ENCODE results near the gene PTGER4.

Gene PTGER4

GRCh38 chr5:40683305-40683704, 3.6 kb downstream of the PTGER4 start:
- no peaks in the 10 kb centered on the region for H3K9me3 ChIP-seq (ENCODE audit: insufficient read depth, low read length)
- H3K27me3 ChIP-seq (ENCODE audit: insufficient read depth, insufficient read length): peaks cover 43% of the 10 kb centered on the region
- no peak overlapping the region for H3K4me3 ChIP-seq (ENCODE audit: insufficient read length, low read depth)
- no peaks in the 10 kb centered on the region for H3K36me3 ChIP-seq (ENCODE audit: insufficient read depth, insufficient read length, low read length)
- DNase-seq (ENCODE audit: low read depth, low spot score): no peak
- no peaks in the 10 kb centered on the region for H3K4me1 ChIP-seq (ENCODE audit: insufficient read depth, insufficient read length)
- TF ChIP-seq YY1 (IDR thresholded peaks at IDR 0.05; ENCODE audit: insufficient read depth, insufficient read length): no peak
- no peak for TF ChIP-seq ZNF274 (IDR thresholded peaks at IDR 0.05; ENCODE audit: low read depth, low read length)
- no peak for TF ChIP-seq SUZ12 (IDR thresholded peaks at IDR 0.05; ENCODE audit: extremely low read depth, insufficient read depth, insufficient read length)
- no peak overlapping the region for H3K9ac ChIP-seq (ENCODE audit: insufficient read length, low read depth)

- TF ChIP-seq YY1 (IDR thresholded peaks at IDR 0.05; ENCODE audit: insufficient read depth, insufficient read length) (no peak), SUZ12 (IDR thresholded peaks at IDR 0.05; ENCODE audit: extremely low read depth, insufficient read depth, insufficient read length) (no peak), ZNF274 (IDR thresholded peaks at IDR 0.05; ENCODE audit: low read depth, low read length) (no peak)
- no peak for DNase-seq (ENCODE audit: low read depth, low spot score)
- Histone ChIP-seq H3K36me3 (ENCODE audit: insufficient read depth, insufficient read length, low read length) (no peaks in the 10 kb centered on the region), H3K9ac (ENCODE audit: insufficient read length, low read depth) (no peak overlapping the region), H3K4me3 (ENCODE audit: insufficient read length, low read depth) (no peak overlapping the region), H3K9me3 (ENCODE audit: insufficient read depth, low read length) (no peaks in the 10 kb centered on the region), H3K27me3 (ENCODE audit: insufficient read depth, insufficient read length) (peaks cover 34% of the 10 kb centered on the region), H3K4me1 (ENCODE audit: insufficient read depth, insufficient read length) (no peaks in the 10 kb centered on the region)
These were observed 5.5 kb downstream of the PTGER4 start for GRCh38 chr5:40685193-40685592.

DNA sequence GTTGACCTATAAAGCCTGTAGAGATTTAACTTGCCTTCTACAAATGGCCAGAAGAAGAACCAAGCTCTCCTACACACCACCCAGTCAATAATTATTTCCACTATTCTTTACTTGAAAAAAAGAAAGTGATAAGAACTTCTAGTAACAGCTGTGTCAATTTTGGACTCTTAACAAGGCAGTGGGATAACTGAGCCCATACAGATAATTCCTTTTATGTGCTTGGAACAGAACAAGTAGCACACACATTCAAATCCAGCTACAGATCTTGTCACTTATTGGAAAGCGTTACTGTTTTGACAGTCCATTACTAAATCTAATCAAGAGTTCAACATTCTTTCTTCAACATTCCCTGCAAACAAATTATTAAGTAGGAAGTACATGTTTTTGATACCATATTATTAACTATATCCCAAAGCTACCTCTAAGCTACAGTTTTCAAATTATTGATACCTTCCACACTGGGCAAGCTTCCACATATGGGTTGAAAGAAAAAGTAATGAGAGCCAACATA, 6.3 kb downstream of the PTGER4 start:
- peaks cover 26% of the 10 kb centered on the region for H3K27me3 ChIP-seq (ENCODE audit: insufficient read depth, insufficient read length)
- no peaks in the 10 kb centered on the region for H3K36me3 ChIP-seq (ENCODE audit: insufficient read depth, insufficient read length, low read length)
- no peak overlapping the region for H3K4me3 ChIP-seq (ENCODE audit: insufficient read length, low read depth)
- no peak overlapping the region for H3K9ac ChIP-seq (ENCODE audit: insufficient read length, low read depth)
- H3K4me1 ChIP-seq (ENCODE audit: insufficient read depth, insufficient read length): no peaks in the 10 kb centered on the region
- no peak for DNase-seq (ENCODE audit: low read depth, low spot score)
- no peaks in the 10 kb centered on the region for H3K9me3 ChIP-seq (ENCODE audit: insufficient read depth, low read length)
- TF ChIP-seq YY1 (IDR thresholded peaks at IDR 0.05; ENCODE audit: insufficient read depth, insufficient read length): no peak

- no peak for DNase-seq (ENCODE audit: low read depth, low spot score)
- Histone ChIP-seq H3K4me3 (ENCODE audit: insufficient read length, low read depth) (no peak overlapping the region), H3K9ac (ENCODE audit: insufficient read length, low read depth) (no peak overlapping the region), H3K9me3 (ENCODE audit: insufficient read depth, low read length) (no peaks in the 10 kb centered on the region), H3K36me3 (ENCODE audit: insufficient read depth, insufficient read length, low read length) (no peaks in the 10 kb centered on the region), H3K27me3 (ENCODE audit: insufficient read depth, insufficient read length) (peaks cover 13% of the 10 kb centered on the region), H3K4me1 (ENCODE audit: insufficient read depth, insufficient read length) (no peaks in the 10 kb centered on the region)
- no peak for TF ChIP-seq YY1 (IDR thresholded peaks at IDR 0.05; ENCODE audit: insufficient read depth, insufficient read length)
- TF ChIP-seq ZNF274 (IDR thresholded peaks at IDR 0.05; ENCODE audit: low read depth, low read length): no peak
- no peak for TF ChIP-seq SUZ12 (IDR thresholded peaks at IDR 0.05; ENCODE audit: extremely low read depth, insufficient read depth, insufficient read length)
These were observed 7.6 kb downstream of the PTGER4 start for GRCh38 chr5:40687321-40687720.

- Histone ChIP-seq H3K4me3 (ENCODE audit: insufficient read length, low read depth) (no peak overlapping the region), H3K9ac (ENCODE audit: insufficient read length, low read depth) (no peak overlapping the region), H3K4me1 (ENCODE audit: insufficient read depth, insufficient read length) (no peaks in the 10 kb centered on the region), H3K36me3 (ENCODE audit: insufficient read depth, insufficient read length, low read length) (no peaks in the 10 kb centered on the region), H3K9me3 (ENCODE audit: insufficient read depth, low read length) (no peaks in the 10 kb centered on the region), H3K27me3 (ENCODE audit: insufficient read depth, insufficient read length) (peaks cover 4% of the 10 kb centered on the region)
- peak; percentile 77 for DNase-seq (ENCODE audit: low read depth, low spot score)
- TF ChIP-seq YY1 (IDR thresholded peaks at IDR 0.05; ENCODE audit: insufficient read depth, insufficient read length) (no peak), SUZ12 (IDR thresholded peaks at IDR 0.05; ENCODE audit: extremely low read depth, insufficient read depth, insufficient read length) (no peak), ZNF274 (IDR thresholded peaks at IDR 0.05; ENCODE audit: low read depth, low read length) (no peak)
These were observed 8.5 kb downstream of the PTGER4 start for GRCh38 chr5:40688127-40688761.

GRCh38 chr5:40688996-40689395, 9.3 kb downstream of the PTGER4 start:
- no peaks in the 10 kb centered on the region for H3K27me3 ChIP-seq (ENCODE audit: insufficient read depth, insufficient read length)
- no peak overlapping the region for H3K4me3 ChIP-seq (ENCODE audit: insufficient read length, low read depth)
- no peak overlapping the region for H3K9ac ChIP-seq (ENCODE audit: insufficient read length, low read depth)
- DNase-seq (ENCODE audit: low read depth, low spot score): no peak
- no peaks in the 10 kb centered on the region for H3K9me3 ChIP-seq (ENCODE audit: insufficient read depth, low read length)
- H3K4me1 ChIP-seq (ENCODE audit: insufficient read depth, insufficient read length): no peaks in the 10 kb centered on the region
- H3K36me3 ChIP-seq (ENCODE audit: insufficient read depth, insufficient read length, low read length): no peaks in the 10 kb centered on the region
- TF ChIP-seq ZNF274 (IDR thresholded peaks at IDR 0.05; ENCODE audit: low read depth, low read length) (no peak), YY1 (IDR thresholded peaks at IDR 0.05; ENCODE audit: insufficient read depth, insufficient read length) (no peak), SUZ12 (IDR thresholded peaks at IDR 0.05; ENCODE audit: extremely low read depth, insufficient read depth, insufficient read length) (no peak)

DNA sequence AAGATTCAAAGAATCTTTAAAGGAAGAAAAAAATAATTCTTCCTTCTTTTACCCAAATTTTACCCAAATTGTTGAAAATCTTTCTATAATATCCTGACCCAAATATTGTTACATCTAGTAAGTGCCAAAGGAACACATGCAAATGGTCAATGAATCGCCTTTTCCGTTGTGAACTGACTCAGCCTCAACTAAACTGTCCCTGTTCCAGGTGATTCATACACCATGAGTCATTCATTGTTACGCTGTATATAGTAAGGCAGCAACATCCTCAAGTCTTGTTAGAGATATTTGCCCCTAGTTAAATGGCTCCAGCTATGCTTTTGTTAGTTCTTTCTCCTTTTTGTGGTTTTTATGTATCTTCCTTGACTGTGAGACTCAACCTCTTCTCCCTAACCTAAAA, 9.7 kb downstream of the PTGER4 start:
- no peak for DNase-seq (ENCODE audit: low read depth, low spot score)
- H3K9me3 ChIP-seq (ENCODE audit: insufficient read depth, low read length): no peaks in the 10 kb centered on the region
- H3K27me3 ChIP-seq (ENCODE audit: insufficient read depth, insufficient read length): no peaks in the 10 kb centered on the region
- no peak overlapping the region for H3K9ac ChIP-seq (ENCODE audit: insufficient read length, low read depth)
- TF ChIP-seq SUZ12 (IDR thresholded peaks at IDR 0.05; ENCODE audit: extremely low read depth, insufficient read depth, insufficient read length) (no peak), YY1 (IDR thresholded peaks at IDR 0.05; ENCODE audit: insufficient read depth, insufficient read length) (no peak), ZNF274 (IDR thresholded peaks at IDR 0.05; ENCODE audit: low read depth, low read length) (no peak)
- no peaks in the 10 kb centered on the region for H3K4me1 ChIP-seq (ENCODE audit: insufficient read depth, insufficient read length)
- no peak overlapping the region for H3K4me3 ChIP-seq (ENCODE audit: insufficient read length, low read depth)
- H3K36me3 ChIP-seq (ENCODE audit: insufficient read depth, insufficient read length, low read length): no peaks in the 10 kb centered on the region

Measured in NT2/D1 (cell line).